GM12801 (cell line): ENCODE results near the gene ZNF678.

Experiments
- CTCF ChIP-seq: IDR thresholded peaks from one replicate; pipeline ENCODE4 v1.5.1; 2011; ENCODE audit warnings: control low read depth; ENCODE audit not compliant: insufficient read length; ENCODE audit errors: extremely low read depth

ZNF678 gene

GRCh38 chr1:227622739-227623475 lies 59.6 kb downstream of the ZNF678 start:
- TF ChIP-seq CTCF = no peak

GRCh38 chr1:227632325-227632724 lies 69.0 kb downstream of the ZNF678 start:
- TF ChIP-seq CTCF = no peak

- TF ChIP-seq CTCF = no peak
Observed at GRCh38 chr1:227635596-227635995, 72.2 kb downstream of the ZNF678 start.

- TF ChIP-seq CTCF = no peak
Observed at GRCh38 chr1:227654431-227654830, 91.1 kb downstream of the ZNF678 start.

GRCh38 chr1:227654858-227655752 lies 91.7 kb downstream of the ZNF678 start:
- no peak for TF ChIP-seq CTCF

- TF ChIP-seq CTCF = no peak
Observed at GRCh38 chr1:227661495-227661894, 98.1 kb downstream of the ZNF678 start.

- no peak for TF ChIP-seq CTCF
Observed at GRCh38 chr1:227662933-227663332, 99.6 kb downstream of the ZNF678 start.
